Hepatocyte (in vitro differentiated cells): ENCODE measurements around the gene FUBP3. TPM values are rescaled to one million over a fixed set of nuclear protein-coding genes. Genes with fewer than 3 reads are reported as not detected.

Experiments used
- DNase-seq: peaks from one replicate; pipeline ENCODE4 v3.0.0-alpha.2; 2016; ENCODE audit warnings: low spot score
- H2AFZ ChIP-seq: fragments of 200-600 bp; sonication (generic); 2 replicates; pipeline ENCODE4 v1.6.0; 2016; ENCODE audit warnings: antibody characterized with exemption, mild to moderate bottlenecking
- H3K27ac ChIP-seq: fragments of 200-600 bp; sonication (generic); 2 replicates; pipeline ENCODE4 v1.5.1; 2016; ENCODE audit warnings: mild to moderate bottlenecking
- H3K27me3 ChIP-seq: fragments of 200-600 bp; sonication (generic); 2 replicates; pipeline ENCODE4 v1.6.1; 2016
- H3K36me3 ChIP-seq: fragments of 200-600 bp; sonication (generic); replicated peaks from 2 replicates; pipeline ENCODE4 v1.5.1; 2016; ENCODE audit warnings: low read depth; ENCODE audit not compliant: insufficient read depth
- H3K4me1 ChIP-seq: fragments of 200-600 bp; sonication (generic); 2 replicates; pipeline ENCODE4 v1.5.1; 2016; ENCODE audit warnings: mild to moderate bottlenecking, moderate library complexity; ENCODE audit not compliant: insufficient read depth
- H3K4me2 ChIP-seq: fragments of 200-600 bp; sonication (generic); 2 replicates; pipeline ENCODE4 v1.6.0; 2016
- H3K4me3 ChIP-seq: fragments of 200-600 bp; sonication (generic); 2 replicates; pipeline ENCODE4 v1.5.1; 2016; ENCODE audit warnings: mild to moderate bottlenecking
- H3K79me2 ChIP-seq: fragments of 200-600 bp; sonication (generic); 2 replicates; pipeline ENCODE4 v1.6.0; 2017; ENCODE audit warnings: mild to moderate bottlenecking
- H3K9me2 ChIP-seq: fragments of 200-600 bp; sonication (generic); replicated peaks from 2 replicates; pipeline ENCODE4 v1.6.0; 2017; ENCODE audit warnings: mild to moderate bottlenecking; ENCODE audit not compliant: insufficient read depth
- H3K9me3 ChIP-seq: fragments of 200-600 bp; sonication (generic); 2 replicates; pipeline ENCODE4 v1.5.1; 2016; ENCODE audit warnings: low read depth, mild to moderate bottlenecking
- H4K20me1 ChIP-seq: fragments of 200-600 bp; sonication (generic); 2 replicates; pipeline ENCODE4 v1.6.0; 2016; ENCODE audit warnings: mild to moderate bottlenecking; ENCODE audit not compliant: insufficient read depth, poor library complexity, severe bottlenecking
- EZH2 ChIP-seq: fragments of 200-600 bp; sonication (generic); IDR thresholded peaks from 2 replicates; pipeline ENCODE4 v1.6.1; 2016; ENCODE audit warnings: antibody characterized with exemption, mild to moderate bottlenecking, borderline replicate concordance
- EZH2phosphoT487 ChIP-seq: fragments of 200-600 bp; sonication (generic); IDR thresholded peaks from one replicate; pipeline ENCODE4 v1.6.1; 2018; ENCODE audit warnings: antibody characterized with exemption, mild to moderate bottlenecking, low read depth, moderate library complexity; ENCODE audit not compliant: unreplicated experiment, severe bottlenecking
- whole genome bisulfite sequencing: methylation state at CpG from one replicate; pipeline ENCODE4 v1.1.6; 2016; ENCODE audit warnings: low lambda C conversion rate; ENCODE audit errors: missing lambda C conversion rate; 5-methylcytosine and 5-hydroxymethylcytosine counted together
- polyA plus RNA-seq: library from polyadenylated mRNA; unstranded; fragments of >200 nt; fragmentation: Nextera tagmentation; extraction: Ambion mirVana; gene quantifications from 2 replicates; pipeline ENCODE4 v1.2.1, GENCODE V29; 2016
- total RNA-seq: library from RNA; depleted of rRNA; stranded (reverse); fragments of >200 nt; gene quantifications from 2 replicates; pipeline ENCODE4 v1.2.3, GENCODE V29; 2014
- TF ChIP-seq, protein P1 (sequence below): fragments of 200-600 bp; sonication (generic); IDR thresholded peaks from 2 replicates; pipeline ENCODE4 v1.5.1; 2016; ENCODE audit warnings: antibody characterized with exemption, mild to moderate bottlenecking; ENCODE audit not compliant: poor library complexity

FUBP3 gene
- total and polyA plus RNA-seq, 2 experiments from 2014 or later, result 55.1 to 56.1 TPM

DNA sequence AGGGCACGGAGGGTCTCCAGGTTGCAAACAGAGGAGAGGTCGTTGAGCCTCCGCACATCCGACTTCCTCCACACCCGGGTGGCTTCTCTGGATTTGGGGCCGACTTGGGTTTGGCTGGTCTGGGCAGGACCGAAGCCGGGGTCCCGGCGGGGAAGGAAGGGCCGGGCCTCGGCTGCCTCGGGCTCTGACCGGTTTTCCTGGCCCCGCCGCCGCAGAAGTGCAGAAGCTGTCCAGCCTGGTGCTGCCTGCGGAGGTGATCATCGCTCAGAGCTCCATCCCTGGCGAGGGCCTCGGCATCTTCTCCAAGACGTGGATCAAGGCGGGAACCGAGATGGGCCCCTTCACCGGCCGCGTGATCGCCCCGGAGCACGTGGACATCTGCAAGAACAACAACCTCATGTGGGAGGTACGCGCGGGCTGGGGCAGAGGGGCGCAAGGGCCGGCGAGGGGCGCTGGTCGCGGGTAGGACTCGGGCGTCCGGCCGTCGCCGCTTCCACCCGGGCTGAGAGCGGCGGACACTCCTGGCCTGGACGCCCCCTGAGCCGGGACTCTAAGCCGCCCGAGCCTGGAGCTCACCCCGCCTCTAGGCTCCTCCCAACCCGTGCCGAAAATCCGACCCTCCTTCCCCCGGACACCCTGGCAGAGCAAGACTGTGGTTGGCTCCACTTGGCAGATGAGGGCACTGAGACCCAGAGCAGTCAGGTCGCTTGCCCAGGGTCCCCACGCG, 87.2 kb downstream of the FUBP3 start:
- peaks cover 14% of the 10 kb centered on the region for H3K4me1 ChIP-seq
- H3K4me2 ChIP-seq, result no peak overlapping the region

DNA sequence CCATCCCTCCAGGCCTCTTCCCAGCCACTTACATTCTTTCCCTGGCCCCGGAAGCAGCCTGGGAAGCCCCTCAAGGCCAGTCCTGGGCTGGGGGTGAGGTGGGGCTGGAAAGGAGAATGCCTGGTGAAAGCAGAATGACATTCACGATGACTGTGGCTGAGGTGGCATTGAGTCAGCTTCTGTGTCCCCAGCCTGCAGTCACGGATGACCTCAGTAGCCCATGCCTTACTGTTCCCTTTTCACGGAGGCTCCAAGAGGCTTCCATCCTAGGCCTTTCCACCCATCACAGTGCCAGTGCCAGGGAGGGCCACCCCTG, 87.7 kb downstream of the FUBP3 start:
- H3K36me3 ChIP-seq, result no peaks in the 10 kb centered on the region
- 58% methylated on average over 4 of the region's 4 CpGs for WGBS
- H3K27ac ChIP-seq, result no peak overlapping the region
- H3K4me1 ChIP-seq, result peaks cover 14% of the 10 kb centered on the region
- H3K9me2 ChIP-seq, result no peaks in the 10 kb centered on the region
- no peak overlapping the region for H3K4me3 ChIP-seq
- H4K20me1 ChIP-seq, result no peaks in the 10 kb centered on the region
- H3K79me2 ChIP-seq, result no peaks in the 10 kb centered on the region
- TF ChIP-seq EZH2phosphoT487 (no peak), EZH2 (no peak)
- TF ChIP-seq, protein P1, sequence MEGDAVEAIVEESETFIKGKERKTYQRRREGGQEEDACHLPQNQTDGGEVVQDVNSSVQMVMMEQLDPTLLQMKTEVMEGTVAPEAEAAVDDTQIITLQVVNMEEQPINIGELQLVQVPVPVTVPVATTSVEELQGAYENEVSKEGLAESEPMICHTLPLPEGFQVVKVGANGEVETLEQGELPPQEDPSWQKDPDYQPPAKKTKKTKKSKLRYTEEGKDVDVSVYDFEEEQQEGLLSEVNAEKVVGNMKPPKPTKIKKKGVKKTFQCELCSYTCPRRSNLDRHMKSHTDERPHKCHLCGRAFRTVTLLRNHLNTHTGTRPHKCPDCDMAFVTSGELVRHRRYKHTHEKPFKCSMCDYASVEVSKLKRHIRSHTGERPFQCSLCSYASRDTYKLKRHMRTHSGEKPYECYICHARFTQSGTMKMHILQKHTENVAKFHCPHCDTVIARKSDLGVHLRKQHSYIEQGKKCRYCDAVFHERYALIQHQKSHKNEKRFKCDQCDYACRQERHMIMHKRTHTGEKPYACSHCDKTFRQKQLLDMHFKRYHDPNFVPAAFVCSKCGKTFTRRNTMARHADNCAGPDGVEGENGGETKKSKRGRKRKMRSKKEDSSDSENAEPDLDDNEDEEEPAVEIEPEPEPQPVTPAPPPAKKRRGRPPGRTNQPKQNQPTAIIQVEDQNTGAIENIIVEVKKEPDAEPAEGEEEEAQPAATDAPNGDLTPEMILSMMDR, result no peak
- no peaks in the 10 kb centered on the region for H3K9me3 ChIP-seq
- H3K4me2 ChIP-seq, result no peak overlapping the region
- H3K27me3 ChIP-seq, result peaks cover 66% of the 10 kb centered on the region
- no peak for DNase-seq
- H2AFZ ChIP-seq, result no peak overlapping the region

More for the DNA sequence above, 87.2 kb downstream of the FUBP3 start:
- H3K9me3 ChIP-seq, result no peaks in the 10 kb centered on the region
- H3K79me2 ChIP-seq, result no peaks in the 10 kb centered on the region
- no peak for TF ChIP-seq EZH2
- no peak for TF ChIP-seq EZH2phosphoT487
- TF ChIP-seq, protein P1, result no peak
- WGBS, result 6% methylated on average over 49 of the region's 60 CpGs
- peaks cover 71% of the 10 kb centered on the region for H3K27me3 ChIP-seq
- H3K4me3 ChIP-seq, result no peak overlapping the region
- H3K36me3 ChIP-seq, result no peaks in the 10 kb centered on the region
- H4K20me1 ChIP-seq, result no peaks in the 10 kb centered on the region
- no peak for DNase-seq
- H3K9me2 ChIP-seq, result no peaks in the 10 kb centered on the region
- H3K27ac ChIP-seq, result no peak overlapping the region
- H2AFZ ChIP-seq, result peak overlapping the region; percentile 40

DNA sequence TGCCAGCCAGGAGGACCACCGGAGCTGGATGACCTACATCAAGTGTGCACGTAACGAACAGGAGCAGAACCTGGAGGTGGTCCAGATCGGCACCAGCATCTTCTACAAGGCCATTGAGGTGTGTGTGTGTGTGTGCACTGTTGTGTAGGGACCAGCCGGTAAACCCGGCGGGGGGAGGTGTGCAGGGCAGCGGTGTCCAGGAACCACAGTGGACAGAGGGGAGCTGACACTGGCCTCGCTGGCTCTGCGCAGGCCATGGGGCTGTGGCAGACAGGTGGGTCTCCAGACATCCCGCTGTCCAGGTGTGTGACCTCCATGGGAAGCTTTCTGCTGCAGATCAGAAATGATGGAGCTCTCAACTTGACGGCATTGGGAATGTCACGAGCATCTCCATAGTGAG, 88.8 kb downstream of the FUBP3 start:
- H3K79me2 ChIP-seq, result no peaks in the 10 kb centered on the region
- peaks cover 11% of the 10 kb centered on the region for H3K4me1 ChIP-seq
- WGBS, result 94% methylated on average over 13 of the region's 13 CpGs
- TF ChIP-seq EZH2, result no peak
- TF ChIP-seq, protein P1, result no peak
- no peak for TF ChIP-seq EZH2phosphoT487
- no peak overlapping the region for H3K4me3 ChIP-seq
- H3K9me2 ChIP-seq, result no peaks in the 10 kb centered on the region
- H3K27ac ChIP-seq, result no peak overlapping the region
- H3K4me2 ChIP-seq, result no peak overlapping the region
- no peaks in the 10 kb centered on the region for H3K36me3 ChIP-seq
- H2AFZ ChIP-seq, result no peak overlapping the region
- no peak for DNase-seq
- H3K9me3 ChIP-seq, result no peaks in the 10 kb centered on the region
- peaks cover 55% of the 10 kb centered on the region for H3K27me3 ChIP-seq
- no peaks in the 10 kb centered on the region for H4K20me1 ChIP-seq
